ENCODE data around the gene NECTIN2. TPM values are rescaled to one million over a fixed set of nuclear protein-coding genes. Genes with fewer than 3 reads are reported as not detected.

NECTIN2 gene
- total and polyA plus RNA-seq, 7 donors: 9.0 to 32.9 (median 18.1) TPM

DNA sequence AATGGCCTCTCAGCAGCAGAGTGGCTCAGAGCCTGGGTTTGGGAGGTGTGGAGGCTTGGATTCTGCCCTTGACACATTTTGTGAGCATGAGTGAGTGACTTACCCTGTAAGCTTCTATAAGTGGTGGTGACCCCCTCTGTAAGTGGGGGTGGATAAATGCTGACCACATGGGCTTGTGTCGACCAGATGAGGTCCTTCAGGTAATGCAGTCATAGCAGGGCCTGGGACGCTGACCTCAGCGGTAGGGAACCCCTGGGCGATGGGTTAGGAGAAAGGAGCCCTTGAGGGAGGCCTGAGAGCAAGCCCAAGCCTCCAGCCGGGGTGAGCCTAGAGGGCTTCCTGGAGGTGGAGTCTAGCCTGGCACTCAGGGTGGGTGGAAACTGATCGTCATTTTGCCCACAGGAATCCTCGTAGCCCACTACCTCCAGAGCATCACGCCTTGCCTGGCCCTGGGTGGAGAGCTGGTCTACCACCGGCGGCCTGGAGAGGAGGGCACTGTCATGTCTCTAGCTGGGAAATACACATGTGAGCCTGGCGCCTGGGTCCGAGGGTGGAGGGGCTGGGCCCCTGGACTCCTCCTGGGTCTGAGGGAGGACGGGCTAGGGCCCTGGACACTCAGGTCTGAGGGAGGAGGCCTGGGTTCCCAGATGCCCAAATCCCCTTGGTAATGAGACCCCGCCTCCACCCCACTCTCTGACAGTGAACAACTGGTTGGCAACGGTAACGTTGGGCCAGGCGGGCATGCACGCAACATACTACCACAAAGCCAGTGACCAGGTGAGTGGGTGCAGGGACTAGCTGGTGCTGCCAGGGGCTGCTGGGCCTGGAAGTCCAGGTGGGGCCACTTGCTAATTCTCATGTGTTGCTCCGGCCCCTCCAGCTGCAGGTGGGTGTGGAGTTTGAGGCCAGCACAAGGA lies 54.5 kb downstream of the NECTIN2 start:
- H3K27ac ChIP-seq: no peak overlapping the region

DNA sequence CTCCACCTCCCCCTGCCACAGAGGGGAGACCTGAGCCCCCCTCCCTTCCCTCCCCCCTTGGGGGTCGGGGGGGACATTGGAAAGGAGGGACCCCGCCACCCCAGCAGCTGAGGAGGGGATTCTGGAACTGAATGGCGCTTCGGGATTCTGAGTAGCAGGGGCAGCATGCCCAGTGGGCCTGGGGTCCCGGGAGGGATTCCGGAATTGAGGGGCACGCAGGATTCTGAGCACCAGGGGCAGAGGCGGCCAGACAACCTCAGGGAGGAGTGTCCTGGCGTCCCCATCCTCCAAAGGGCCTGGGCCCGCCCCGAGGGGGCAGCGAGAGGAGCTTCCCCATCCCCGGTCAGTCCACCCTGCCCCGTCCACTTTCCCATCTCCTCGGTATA lies 57.1 kb downstream of the NECTIN2 start:
- peak in 3 of 4 donors; percentile 9 to 22 (median 13) for ATAC-seq
- Histone ChIP-seq H3K9me3 (no peaks in the 10 kb centered on the region), H3K4me3 (no peak overlapping the region), H3K27ac (no peak overlapping the region), H3K36me3 (ENCODE audit: insufficient read depth in 1 of 2, low read depth in 1 of 2) (peaks cover 0 to 43% of the 10 kb centered on the region in 2 donors), H3K27me3 (ENCODE audit: insufficient read depth in 3 of 3, low read length in 2 of 3) (peaks cover 0 to 29% (median 16%) of the 10 kb centered on the region in 3 donors), H3K4me1 (no peaks in the 10 kb centered on the region)
- WGBS, 3 donors: 67 to 75% (median 68%) methylated on average over 14 to 15 of the region's 15 CpGs
- intact Hi-C loops (cut with DNase I): loop anchor here (1.0 to 10.0 kb wide), 3 partner anchors 48 to 152 kb away; no protein-coding TSS in a partner anchor
- DNase-seq: no peak
- TF ChIP-seq, protein P1, sequence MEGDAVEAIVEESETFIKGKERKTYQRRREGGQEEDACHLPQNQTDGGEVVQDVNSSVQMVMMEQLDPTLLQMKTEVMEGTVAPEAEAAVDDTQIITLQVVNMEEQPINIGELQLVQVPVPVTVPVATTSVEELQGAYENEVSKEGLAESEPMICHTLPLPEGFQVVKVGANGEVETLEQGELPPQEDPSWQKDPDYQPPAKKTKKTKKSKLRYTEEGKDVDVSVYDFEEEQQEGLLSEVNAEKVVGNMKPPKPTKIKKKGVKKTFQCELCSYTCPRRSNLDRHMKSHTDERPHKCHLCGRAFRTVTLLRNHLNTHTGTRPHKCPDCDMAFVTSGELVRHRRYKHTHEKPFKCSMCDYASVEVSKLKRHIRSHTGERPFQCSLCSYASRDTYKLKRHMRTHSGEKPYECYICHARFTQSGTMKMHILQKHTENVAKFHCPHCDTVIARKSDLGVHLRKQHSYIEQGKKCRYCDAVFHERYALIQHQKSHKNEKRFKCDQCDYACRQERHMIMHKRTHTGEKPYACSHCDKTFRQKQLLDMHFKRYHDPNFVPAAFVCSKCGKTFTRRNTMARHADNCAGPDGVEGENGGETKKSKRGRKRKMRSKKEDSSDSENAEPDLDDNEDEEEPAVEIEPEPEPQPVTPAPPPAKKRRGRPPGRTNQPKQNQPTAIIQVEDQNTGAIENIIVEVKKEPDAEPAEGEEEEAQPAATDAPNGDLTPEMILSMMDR (IDR thresholded peaks at IDR 0.05): no peak

More for the DNA sequence above, 54.5 kb downstream of the NECTIN2 start:
- intact Hi-C loops (cut with DNase I): loop anchor here in 1 of 2 donors (10.0 kb wide), 1 partner anchor 154 kb away; no protein-coding TSS in a partner anchor
- Histone ChIP-seq H3K9me3 (no peaks in the 10 kb centered on the region), H3K4me1 (no peaks in the 10 kb centered on the region), H3K27me3 (ENCODE audit: insufficient read depth in 3 of 3, low read length in 2 of 3) (peaks cover 0 to 10% (median 4%) of the 10 kb centered on the region in 3 donors), H3K4me3 (no peak overlapping the region), H3K36me3 (ENCODE audit: insufficient read depth in 1 of 2, low read depth in 1 of 2) (peaks cover 0 to 69% of the 10 kb centered on the region in 2 donors)
- ATAC-seq (no peak), DNase-seq (no peak)
- TF ChIP-seq, protein P1 (IDR thresholded peaks at IDR 0.05): no peak
- 86 to 93% (median 92%) methylated on average over 19 of the region's 19 CpGs for WGBS, 3 donors

DNA sequence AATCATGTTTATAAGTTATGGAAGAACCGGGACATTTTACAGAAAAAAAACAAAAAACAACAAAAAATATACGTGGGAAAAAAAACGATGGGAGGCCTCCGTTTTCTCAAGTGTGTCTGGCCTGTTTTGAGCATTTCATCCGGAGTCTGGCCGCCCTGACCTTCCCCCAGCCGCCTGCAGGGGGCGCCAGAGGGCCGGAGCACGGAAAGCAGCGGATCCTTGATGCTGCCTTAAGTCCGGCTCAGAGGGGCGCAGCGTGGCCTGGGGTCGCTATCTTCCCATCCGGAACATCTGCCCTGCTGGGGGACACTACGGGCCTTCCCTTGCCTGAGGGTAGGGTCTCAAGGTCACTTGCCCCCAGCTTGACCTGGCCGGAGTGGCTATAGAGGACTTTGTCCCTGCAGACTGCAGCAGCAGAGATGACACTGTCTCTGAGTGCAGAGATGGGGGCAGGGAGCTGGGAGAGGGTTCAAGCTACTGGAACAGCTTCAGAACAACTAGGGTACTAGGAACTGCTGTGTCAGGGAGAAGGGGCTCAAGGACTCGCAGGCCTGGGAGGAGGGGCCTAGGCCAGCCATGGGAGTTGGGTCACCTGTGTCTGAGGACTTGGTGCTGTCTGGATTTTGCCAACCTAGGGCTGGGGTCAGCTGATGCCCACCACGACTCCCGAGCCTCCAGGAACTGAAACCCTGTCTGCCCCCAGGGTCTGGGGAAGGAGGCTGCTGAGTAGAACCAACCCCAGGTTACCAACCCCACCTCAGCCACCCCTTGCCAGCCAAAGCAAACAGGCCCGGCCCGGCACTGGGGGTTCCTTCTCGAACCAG lies 57.7 kb downstream of the NECTIN2 start:
- H3K36me3 ChIP-seq (ENCODE audit: insufficient read depth in 1 of 2, low read depth in 1 of 2): peaks cover 0 to 39% of the 10 kb centered on the region in 2 donors
- no peak overlapping the region for H3K4me3 ChIP-seq
- ATAC-seq (peak; percentile 63 to 88 (median 80)), DNase-seq (peak; percentile 75 to 84)
- H3K4me1 ChIP-seq: no peaks in the 10 kb centered on the region
- no peak overlapping the region for H3K27ac ChIP-seq
- 11 to 15% (median 12%) methylated on average over 24 of the region's 24 CpGs for WGBS, 3 donors
- H3K27me3 ChIP-seq (ENCODE audit: insufficient read depth in 3 of 3, low read length in 2 of 3): peaks cover 0 to 29% (median 16%) of the 10 kb centered on the region in 3 donors
- intact Hi-C loops (cut with DNase I): loop anchor here (1.0 to 10.0 kb wide), 3 partner anchors 47 to 151 kb away; no protein-coding TSS in a partner anchor
- TF ChIP-seq, protein P1 (IDR thresholded peaks at IDR 0.05): peak; percentile 99
- no peaks in the 10 kb centered on the region for H3K9me3 ChIP-seq

DNA sequence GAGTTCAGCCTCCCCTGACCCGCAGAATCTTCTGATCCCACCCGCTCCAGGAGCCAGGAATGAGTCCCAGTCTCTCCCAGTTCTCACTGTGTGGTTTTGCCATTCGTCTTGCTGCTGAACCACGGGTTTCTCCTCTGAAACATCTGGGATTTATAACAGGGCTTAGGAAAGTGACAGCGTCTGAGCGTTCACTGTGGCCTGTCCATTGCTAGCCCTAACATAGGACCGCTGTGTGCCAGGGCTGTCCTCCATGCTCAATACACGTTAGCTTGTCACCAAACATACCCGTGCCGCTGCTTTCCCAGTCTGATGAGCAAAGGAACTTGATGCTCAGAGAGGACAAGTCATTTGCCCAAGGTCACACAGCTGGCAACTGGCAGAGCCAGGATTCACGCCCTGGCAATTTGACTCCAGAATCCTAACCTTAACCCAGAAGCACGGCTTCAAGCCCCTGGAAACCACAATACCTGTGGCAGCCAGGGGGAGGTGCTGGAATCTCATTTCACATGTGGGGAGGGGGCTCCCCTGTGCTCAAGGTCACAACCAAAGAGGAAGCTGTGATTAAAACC lies 58.4 kb downstream of the NECTIN2 start:
- Histone ChIP-seq H3K4me1 (no peaks in the 10 kb centered on the region), H3K36me3 (ENCODE audit: insufficient read depth in 1 of 2, low read depth in 1 of 2) (peaks cover 0 to 35% of the 10 kb centered on the region in 2 donors), H3K27me3 (ENCODE audit: insufficient read depth in 3 of 3, low read length in 2 of 3) (peaks cover 0 to 29% (median 18%) of the 10 kb centered on the region in 3 donors), H3K9me3 (no peaks in the 10 kb centered on the region), H3K27ac (no peak overlapping the region), H3K4me3 (no peak overlapping the region)
- DNase-seq: no peak
- intact Hi-C loops (cut with DNase I): loop anchor here in 1 of 2 donors (10.0 kb wide), 1 partner anchor 150 kb away; no protein-coding TSS in a partner anchor
- ATAC-seq: peak in 2 of 4 donors; percentile 16 to 25
- WGBS, 3 donors: 30 to 40% (median 33%) methylated on average over 12 of the region's 12 CpGs
- TF ChIP-seq, protein P1 (IDR thresholded peaks at IDR 0.05): peak; percentile 5
